IMR-90 (cell line): ENCODE measurements around the gene CDC42BPA. TPM values are rescaled to one million over a fixed set of nuclear protein-coding genes. Genes with fewer than 3 reads are reported as not detected.
A peak's percentile ranks its signal among the peaks of the same experiment; 100 is the strongest.

ENCODE experiments used
- ATAC-seq: fragments of 200-7000 bp; cut with Tn5 transposase; 2 replicates; pipeline ENCODE4 v1.9.1; 2020; ENCODE audit warnings: low read depth, mild to moderate bottlenecking, moderate library complexity
- BruUV-seq: library from RNA; stranded (reverse); fragments of 400-500 nt; replicated peaks from 2 replicates; lab custom pipeline; 2021; lab: Mats Ljungman, UMichigan
- CTCF ChIA-PET: fragments of 300-600 bp; formaldehyde crosslinking; extraction: SDS; loops from one replicate; lab custom pipeline; 2021; ENCODE audit warnings: antibody characterized with exemption; lab: Yijun Ruan, JAX
- POLR2A ChIA-PET: fragments of 300-600 bp; sonication (Branson Sonifier 250); formaldehyde crosslinking; loops from one replicate; lab custom pipeline; 2022; ENCODE audit warnings: antibody characterized with exemption; ENCODE audit not compliant: unreplicated experiment; lab: Charles Lee
- DNase-seq: peaks from one replicate; pipeline ENCODE4 v3.0.0; 2013
- H2AFZ ChIP-seq: replicated peaks from 2 replicates; pipeline ENCODE3; 2013; ENCODE audit warnings: low read length, mild to moderate bottlenecking; ENCODE audit not compliant: poor library complexity
- H2AK5ac ChIP-seq: 2 replicates; pipeline ENCODE4 v1.6.1; 2013; ENCODE audit warnings: low read depth, low read length, inconsistent platforms
- H2AK9ac ChIP-seq: replicated peaks from 2 replicates; pipeline ENCODE3; 2013; ENCODE audit warnings: mild to moderate bottlenecking, low read depth, low read length, moderate library complexity; ENCODE audit not compliant: poor library complexity
- H2BK120ac ChIP-seq: 2 replicates; pipeline ENCODE4 v1.6.1; 2013; ENCODE audit warnings: low read depth, low read length, inconsistent platforms
- H2BK15ac ChIP-seq: 3 replicates; pipeline ENCODE4 v1.6.1; 2013; ENCODE audit warnings: low read depth, low read length, inconsistent platforms
- H2BK20ac ChIP-seq: 2 replicates; pipeline ENCODE4 v1.6.1; 2013; ENCODE audit warnings: low read depth, mild to moderate bottlenecking, inconsistent platforms, low read length, moderate library complexity
- H2BK5ac ChIP-seq: 2 replicates; pipeline ENCODE4 v1.6.1; 2013; ENCODE audit warnings: mild to moderate bottlenecking, low read depth, low read length, inconsistent platforms; ENCODE audit not compliant: poor library complexity, severe bottlenecking
- H3K14ac ChIP-seq: replicated peaks from 2 replicates; pipeline ENCODE4 v1.6.1; 2013; ENCODE audit warnings: low read depth, low read length, inconsistent platforms
- H3K18ac ChIP-seq: 2 replicates; pipeline ENCODE4 v1.6.1; 2013; ENCODE audit warnings: low read depth, low read length, control low read depth
- H3K23ac ChIP-seq: 2 replicates; pipeline ENCODE4 v1.6.1; 2013; ENCODE audit warnings: low read depth, low read length, inconsistent platforms
- H3K27ac ChIP-seq: 2 replicates; pipeline ENCODE4 v1.5.1; 2013; ENCODE audit warnings: mild to moderate bottlenecking, control low read depth, low read length; ENCODE audit not compliant: insufficient read depth
- H3K27me3 ChIP-seq: 2 replicates; pipeline ENCODE4 v1.6.1; 2013; ENCODE audit warnings: low read length; ENCODE audit not compliant: control insufficient read depth, insufficient read depth
- H3K36me3 ChIP-seq: 2 replicates; pipeline ENCODE4 v1.6.1; 2013; ENCODE audit warnings: low read length, mixed read lengths; ENCODE audit not compliant: control insufficient read depth, insufficient read depth
- H3K4ac ChIP-seq: 2 replicates; pipeline ENCODE4 v1.6.1; 2013; ENCODE audit warnings: low read depth, low read length, inconsistent platforms
- H3K4me1 ChIP-seq: 2 replicates; pipeline ENCODE4 v1.6.1; 2013; ENCODE audit warnings: low read length, mixed read lengths; ENCODE audit not compliant: control insufficient read depth, insufficient read depth
- H3K4me2 ChIP-seq: 2 replicates; pipeline ENCODE4 v1.6.1; 2013; ENCODE audit warnings: low read depth, mild to moderate bottlenecking, control low read depth, low read length, moderate library complexity
- H3K4me3 ChIP-seq: 2 replicates; pipeline ENCODE4 v1.5.1; 2013; ENCODE audit warnings: low read depth, mild to moderate bottlenecking, control low read depth, low read length, moderate library complexity; ENCODE audit not compliant: insufficient read depth
- H3K56ac ChIP-seq: 2 replicates; pipeline ENCODE4 v1.6.1; 2013; ENCODE audit warnings: low read length, inconsistent platforms; ENCODE audit not compliant: insufficient read depth; ENCODE audit errors: extremely low read depth
- H3K79me1 ChIP-seq, 2 experiments: 2 replicates each; pipeline ENCODE4 v1.6.1; 2013; ENCODE audit warnings: low read length in 2 of 2, inconsistent platforms in 1 of 2, low read depth in 1 of 2
- H3K9ac ChIP-seq: 2 replicates; pipeline ENCODE4 v1.6.1; 2013; ENCODE audit warnings: low read depth, low read length, control low read depth
- H3K9me1 ChIP-seq: 2 replicates; pipeline ENCODE4 v1.6.1; 2013; ENCODE audit warnings: low read length, inconsistent platforms; ENCODE audit not compliant: insufficient read depth
- H3K9me3 ChIP-seq: 2 replicates; pipeline ENCODE4 v1.6.1; 2013; ENCODE audit warnings: low read length; ENCODE audit not compliant: control insufficient read depth, insufficient read depth
- H4K20me1 ChIP-seq: 2 replicates; pipeline ENCODE4 v1.6.1; 2013; ENCODE audit warnings: low read length, inconsistent platforms; ENCODE audit not compliant: insufficient read depth
- H4K5ac ChIP-seq: 2 replicates; pipeline ENCODE4 v1.6.1; 2013; ENCODE audit warnings: mild to moderate bottlenecking, low read depth, low read length, control low read depth
- H4K8ac ChIP-seq, 2 experiments: 2 replicates each; pipeline ENCODE4 v1.6.1; 2013; ENCODE audit warnings: low read depth in 2 of 2, low read length in 2 of 2, control low read depth in 1 of 2, inconsistent platforms in 1 of 2
- H4K91ac ChIP-seq: 2 replicates; pipeline ENCODE4 v1.6.1; 2013; ENCODE audit warnings: low read depth, low read length, inconsistent platforms; ENCODE audit not compliant: insufficient read depth
- BHLHE40 ChIP-seq: fragments of 150-350 bp; IDR thresholded peaks from 2 replicates; pipeline ENCODE4 v1.6.1; 2016; ENCODE audit warnings: mild to moderate bottlenecking, low read depth, low read length
- CEBPB ChIP-seq: IDR thresholded peaks from 2 replicates; pipeline ENCODE4 v1.6.1; 2012; ENCODE audit warnings: low read depth, low read length, improper control_type of control experiment
- CHD1 ChIP-seq: IDR thresholded peaks from 2 replicates; pipeline ENCODE4 v1.6.1; 2012; ENCODE audit warnings: low read depth, low read length, improper control_type of control experiment
- ELK1 ChIP-seq: fragments of 150-350 bp; IDR thresholded peaks from 2 replicates; pipeline ENCODE4 v1.6.1; 2016; ENCODE audit warnings: low read depth, mild to moderate bottlenecking, low read length, moderate library complexity, borderline replicate concordance
- MAFK ChIP-seq: IDR thresholded peaks from 2 replicates; pipeline ENCODE4 v1.6.1; 2012; ENCODE audit warnings: low read depth, low read length, improper control_type of control experiment
- MAZ ChIP-seq: IDR thresholded peaks from 2 replicates; pipeline ENCODE4 v1.6.1; 2012; ENCODE audit warnings: low read depth, mild to moderate bottlenecking, low read length, improper control_type of control experiment, moderate library complexity, borderline replicate concordance
- MXI1 ChIP-seq: IDR thresholded peaks from 2 replicates; pipeline ENCODE4 v1.6.1; 2012; ENCODE audit warnings: low read depth, mild to moderate bottlenecking, low read length, moderate library complexity, borderline replicate concordance
- NFE2L2 ChIP-seq: fragments of 150-350 bp; IDR thresholded peaks from 2 replicates; pipeline ENCODE4 v1.6.1; 2016; ENCODE audit warnings: low read depth, mild to moderate bottlenecking, low read length
- POLR2A ChIP-seq: IDR thresholded peaks from 2 replicates; pipeline ENCODE4 v1.6.1; 2012; ENCODE audit warnings: mild to moderate bottlenecking, low read depth, low read length
- RAD21 ChIP-seq: IDR thresholded peaks from 2 replicates; pipeline ENCODE4 v1.6.1; 2012; ENCODE audit warnings: low read length, improper control_type of control experiment
- RFX5 ChIP-seq: IDR thresholded peaks from 2 replicates; pipeline ENCODE4 v1.8.0; 2012; ENCODE audit warnings: low read depth, mild to moderate bottlenecking, low read length, moderate library complexity
- SMC3 ChIP-seq: fragments of 150-350 bp; IDR thresholded peaks from 2 replicates; pipeline ENCODE4 v1.6.1; 2016; ENCODE audit warnings: low read depth, mild to moderate bottlenecking, antibody characterized with exemption, low read length, moderate library complexity
- WGBS, 2 experiments: methylation state at CpG; one replicate each; pipeline versions ENCODE4 v1.1.5 to v1.1.7; 2013; ENCODE audit warnings: missing lambda C conversion rate in 2 of 2; ENCODE audit not compliant: insufficient read length in 1 of 2; ENCODE audit errors: extremely low coverage in 2 of 2; 5-methylcytosine and 5-hydroxymethylcytosine counted together
- dilution Hi-C: fragments of 300-500 bp; cut with HindIII; formaldehyde crosslinking; loops from one replicate; pipeline ENCODE4 v1.14.3; 2018; ENCODE audit warnings: low sequenced_read_pairs; ENCODE audit not compliant: unreplicated experiment
- in situ Hi-C: fragments of 300-500 bp; cut with MboI; formaldehyde crosslinking; loops from 3 replicates; pipeline ENCODE4 v1.14.3; 2019; ENCODE audit warnings: low sequenced_read_pairs, inconsistent platforms, mixed read lengths
- intact Hi-C: fragments of 100-400 bp; cut with micrococcal nuclease; formaldehyde crosslinking; loops from 2 replicates; pipeline ENCODE4 v1.10.0; 2022
- polyA plus RNA-seq, 3 experiments: library from polyadenylated mRNA; depleted of rRNA; stranded (reverse); fragments of >200 nt; gene quantifications; 2 replicates each; pipeline ENCODE4 v1.2.3, GENCODE V29; 2012; ENCODE audit warnings: low replicate concordance in 1 of 3
- total RNA-seq: library from RNA; depleted of rRNA; stranded (reverse); fragments of >200 nt; gene quantifications from 2 replicates; pipeline ENCODE4 v1.2.3, GENCODE V29; 2012

CDC42BPA gene
- total and polyA plus RNA-seq, 2 of the 4 experiments (the other 2 are of a cell fraction) = 9.4 to 27.8 TPM

- peak overlapping the region; percentile 91 for H3K14ac ChIP-seq
- TF ChIP-seq ELK1 (no peak), POLR2A (no peak), MAFK (peak; percentile 42), SMC3 (no peak), NFE2L2 (no peak), MAZ (0 out of 2 replicates have a peak, but pooled peaks have one; percentile 58), MXI1 (no peak), RAD21 (peak; percentile 22; the same call in 1 of the 2 replicates), BHLHE40 (no peak), RFX5 (no peak), CHD1 (no peak), CEBPB (peak; percentile 70)
- H3K9ac ChIP-seq = peak overlapping the region; percentile 78
- H2AK5ac ChIP-seq = 0 out of 2 replicates have a peak overlapping the region, but pooled peaks have one; percentile 38
- peak overlapping the region; percentile 89 for H3K4me3 ChIP-seq
- CTCF ChIA-PET = no interaction called here
- ATAC-seq = peak; percentile 7
- 0% methylated on average over 13 of the region's 30 CpGs; no CpG with 5 or more reads in 1 of the 2 experiments for WGBS, 2 experiments
- peak overlapping the region; percentile 55; the same call in 1 of the 3 replicates for H2BK15ac ChIP-seq
- POLR2A ChIA-PET = no interaction called here
- H2BK120ac ChIP-seq = peak overlapping the region; percentile 42
- H3K4ac ChIP-seq = peak overlapping the region; percentile 83
- H4K20me1 ChIP-seq = peaks cover 10% of the 10 kb centered on the region; the same call in 1 of the 2 replicates
- H3K18ac ChIP-seq = peak overlapping the region; percentile 71
- H3K23ac ChIP-seq = peak overlapping the region; percentile 97
- no peaks in the 10 kb centered on the region for H3K27me3 ChIP-seq
- H4K5ac ChIP-seq = peak overlapping the region; percentile 23
- peak overlapping the region; percentile 89; the same call in 1 of the 2 replicates for H3K56ac ChIP-seq
- dilution Hi-C loops (no loop called here), intact Hi-C loops (loop anchor here (1.0 to 10.0 kb wide), 5 partner anchors 115 to 403 kb away; no protein-coding TSS in a partner anchor), in situ Hi-C loops (no loop called here)
- peak overlapping the region; percentile 84 for H3K4me2 ChIP-seq
- peaks cover 2 to 6% of the 10 kb centered on the region in 2 experiments; a peak in 3 of 4 replicates for H3K79me1 ChIP-seq
- H2AFZ ChIP-seq = peak overlapping the region; percentile 90
- peaks cover 2% of the 10 kb centered on the region; the same call in 1 of the 2 replicates for H3K4me1 ChIP-seq
- peak overlapping the region; percentile 93 for H2AK9ac ChIP-seq
- H4K91ac ChIP-seq = peak overlapping the region; percentile 90
- H4K8ac ChIP-seq = peak overlapping the region; percentile 76 to 77; a peak in 3 of 4 replicates
- H3K36me3 ChIP-seq = 0 out of 2 replicates have a peak, but pooled peaks cover 2% of the 10 kb centered on the region
- peak overlapping the region; percentile 86 for H3K27ac ChIP-seq
- peaks cover 1% of the 10 kb centered on the region; the same call in 1 of the 2 replicates for H3K9me1 ChIP-seq
- H2BK20ac ChIP-seq = no peak overlapping the region
- no peaks in the 10 kb centered on the region for H3K9me3 ChIP-seq
- peak; percentile 61 for DNase-seq
- H2BK5ac ChIP-seq = peak overlapping the region; percentile 79
- no TSS peak for BruUV-seq
These were observed 723 bp downstream of the CDC42BPA start for GRCh38 chr1:227317523-227318015.
